ENCODE results near the gene LRRC28. TPM values are rescaled to one million over a fixed set of nuclear protein-coding genes. Genes with fewer than 3 reads are reported as not detected.
A peak's percentile ranks its signal among the peaks of the same experiment; 100 is the strongest.

LRRC28 gene
- total and polyA plus RNA-seq, 3 donors from 2014 or later, result 78.9 to 100.0 (median 97.1) TPM

DNA sequence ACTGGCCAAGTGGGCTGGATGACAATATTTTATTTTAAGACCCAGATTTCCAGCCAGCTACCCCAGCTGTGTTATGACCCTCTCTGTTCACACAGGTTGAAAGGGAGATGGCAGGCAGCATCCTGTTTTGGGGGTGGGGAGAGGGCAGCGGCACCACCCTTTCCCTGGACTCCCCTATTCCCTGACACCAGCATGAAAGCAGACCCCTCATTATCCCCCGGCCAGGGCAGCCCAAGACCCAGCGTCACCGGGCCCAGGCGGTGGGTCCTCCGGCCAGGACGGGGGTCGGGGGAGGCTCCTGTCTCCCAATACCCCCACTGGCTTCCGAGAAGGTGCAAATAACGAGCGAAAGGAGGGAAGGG lies 186.9 kb downstream of the LRRC28 start:
- TF ChIP-seq POLR2A (IDR thresholded peaks at IDR 0.05) (no peak), CTCF (IDR thresholded peaks at IDR 0.05) (no peak)
- no peaks in the 10 kb centered on the region for H3K27me3 ChIP-seq
- H3K27ac ChIP-seq, result peak overlapping the region; percentile 25 to 58
- H3K9me3 ChIP-seq, result no peaks in the 10 kb centered on the region
- DNase-seq, result no peak
- intact Hi-C loops (cut with DNase I; ENCODE audit: low total_unique reads), result no loop called here
- H3K4me3 ChIP-seq, result no peak overlapping the region
- H3K4me1 ChIP-seq, result peaks cover 13% of the 10 kb centered on the region
- WGBS, 2 donors, result 39 to 73% methylated on average over 10 to 11 of the region's 11 CpGs
- no peaks in the 10 kb centered on the region for H3K36me3 ChIP-seq (ENCODE audit: low read depth, missing control alignments)

- intact Hi-C loops (cut with DNase I; ENCODE audit: low total_unique reads), result no loop called here
- WGBS, 2 donors, result 52 to 53% methylated on average over 24 of the region's 24 CpGs
- no peaks in the 10 kb centered on the region for H3K36me3 ChIP-seq (ENCODE audit: low read depth, missing control alignments)
- H3K4me3 ChIP-seq, result no peak overlapping the region
- no peaks in the 10 kb centered on the region for H3K27me3 ChIP-seq
- H3K27ac ChIP-seq, result peak overlapping the region; percentile 25 to 58
- TF ChIP-seq CTCF (IDR thresholded peaks at IDR 0.05), result no peak
- TF ChIP-seq POLR2A (IDR thresholded peaks at IDR 0.05), result no peak
- no peaks in the 10 kb centered on the region for H3K9me3 ChIP-seq
- DNase-seq, result peak; percentile 18
- H3K4me1 ChIP-seq, result peaks cover 10% of the 10 kb centered on the region
These were observed 187.6 kb downstream of the LRRC28 start for GRCh38 chr15:99438691-99439523.

- Histone ChIP-seq H3K9me3 (no peaks in the 10 kb centered on the region), H3K4me1 (peaks cover 10% of the 10 kb centered on the region), H3K36me3 (ENCODE audit: low read depth, missing control alignments) (no peaks in the 10 kb centered on the region), H3K27ac (no peak overlapping the region), H3K4me3 (no peak overlapping the region), H3K27me3 (no peaks in the 10 kb centered on the region)
- intact Hi-C loops (cut with DNase I; ENCODE audit: low total_unique reads), result no loop called here
- 90 to 99% methylated on average over 8 to 9 of the region's 9 CpGs for WGBS, 2 donors
- peak; percentile 13 for DNase-seq
- no peak for TF ChIP-seq POLR2A (IDR thresholded peaks at IDR 0.05)
- no peak for TF ChIP-seq CTCF (IDR thresholded peaks at IDR 0.05)
These were observed 188.2 kb downstream of the LRRC28 start for GRCh38 chr15:99439524-99439835.

DNA sequence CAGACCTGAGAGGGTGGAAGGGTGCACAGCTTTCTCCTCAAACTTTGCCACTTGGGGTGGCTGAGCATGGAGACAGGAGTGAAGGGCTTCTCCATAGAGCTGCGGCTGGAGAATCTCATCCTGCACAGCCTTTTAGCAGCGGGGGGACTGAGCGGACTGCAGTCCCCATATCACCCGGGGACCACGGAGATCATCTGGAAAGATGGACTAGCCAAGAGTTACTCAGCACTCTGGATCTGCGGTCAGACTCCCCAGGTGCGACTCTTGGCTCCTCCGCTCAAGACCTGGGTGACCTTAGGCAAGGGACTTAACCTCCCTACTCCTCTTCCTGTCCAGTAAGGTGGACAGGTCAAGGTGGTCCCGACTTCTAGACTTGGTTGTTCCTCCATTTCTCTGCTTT lies 188.7 kb downstream of the LRRC28 start:
- no peak for TF ChIP-seq CTCF (IDR thresholded peaks at IDR 0.05)
- TF ChIP-seq POLR2A (IDR thresholded peaks at IDR 0.05), result no peak
- DNase-seq, result peak; percentile 9
- Histone ChIP-seq H3K27ac (no peak overlapping the region), H3K36me3 (ENCODE audit: low read depth, missing control alignments) (no peaks in the 10 kb centered on the region), H3K4me1 (peaks cover 10% of the 10 kb centered on the region), H3K27me3 (no peaks in the 10 kb centered on the region), H3K9me3 (no peaks in the 10 kb centered on the region), H3K4me3 (no peak overlapping the region)
- 84% methylated on average over 9 of the region's 9 CpGs for WGBS, 2 donors
- intact Hi-C loops (cut with DNase I; ENCODE audit: low total_unique reads), result no loop called here

Other genes starting within 250 kb of the LRRC28 start
- gene PGPEP1L, start 243.7 kb upstream of the LRRC28 start, total RNA-seq, result 1 to 10 TPM; 3.6 to 4.3 TPM
- 3.0 TPM for gene PGPEP1L, start 243.7 kb upstream of the LRRC28 start, polyA plus RNA-seq (ENCODE audit: insufficient read depth, low read depth, low replicate concordance)
- gene SYNM, start 146.4 kb upstream of the LRRC28 start, total RNA-seq, result 10 to 100 TPM in 1 of 2 donors, 1 to 10 TPM in 1; 10.0 to 11.1 TPM
- 17.9 TPM for gene SYNM, start 146.4 kb upstream of the LRRC28 start, polyA plus RNA-seq (ENCODE audit: insufficient read depth, low read depth, low replicate concordance)
- 10 to 100 TPM; 37.2 to 40.5 TPM for gene TTC23, start 1.9 kb upstream of the LRRC28 start, total RNA-seq
- 26.6 TPM for gene TTC23, start 1.9 kb upstream of the LRRC28 start, polyA plus RNA-seq (ENCODE audit: insufficient read depth, low read depth, low replicate concordance)